ENCODE results near the gene ARL15.

Gene ARL15

DNA sequence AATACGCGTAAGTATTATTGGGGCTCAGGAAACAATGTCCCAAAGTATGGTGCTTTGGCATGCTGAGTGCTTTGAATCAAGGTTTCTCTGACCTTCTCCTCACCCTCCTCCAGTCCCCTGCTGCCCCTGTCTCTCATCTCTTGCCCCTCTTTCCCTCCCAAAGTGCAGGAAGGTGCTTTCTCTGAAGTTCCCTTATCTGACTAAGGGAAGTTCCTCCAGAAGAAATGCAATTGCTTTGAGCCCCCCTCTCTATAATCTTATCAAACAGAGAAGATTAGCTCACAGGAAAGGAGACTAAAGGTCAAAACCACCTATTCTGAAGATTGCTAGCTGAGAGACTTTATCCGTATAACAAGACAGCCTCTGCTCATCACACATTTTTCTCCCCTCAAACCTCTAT lies 288.1 kb downstream of the ARL15 start:
- no peak overlapping the region for H2BK15ac ChIP-seq (ENCODE audit: low read length)
- H3K4me3 ChIP-seq (ENCODE audit: low read length in 2 of 2) = no peak overlapping the region
- no peak overlapping the region for H3K23ac ChIP-seq (ENCODE audit: low read depth, low read length, poor library complexity)
- H2AFZ ChIP-seq (ENCODE audit: low read length) = peak overlapping the region; percentile 8
- H3K27me3 ChIP-seq (ENCODE audit: control insufficient read depth in 3 of 3, insufficient read depth in 3 of 3, low read depth in 1 of 3, low read length in 3 of 3) = no peaks in the 10 kb centered on the region
- peaks cover 7 to 33% of the 10 kb centered on the region in 2 donors for H3K4me1 ChIP-seq (ENCODE audit: control insufficient read depth in 2 of 2, insufficient read depth in 1 of 2, low read depth in 1 of 2, low read length in 2 of 2)
- H3K9me3 ChIP-seq (replicated peaks in 1 of 2; ENCODE audit: control insufficient read depth in 2 of 2, insufficient read depth in 1 of 2, low read depth in 1 of 2, low read length in 2 of 2) = peaks cover 0 to 5% of the 10 kb centered on the region in 2 donors
- H2BK5ac ChIP-seq (ENCODE audit: low read length) = no peak overlapping the region
- H2AK5ac ChIP-seq (ENCODE audit: low read depth, low read length) = no peak overlapping the region
- H2BK120ac ChIP-seq (ENCODE audit: low read depth, low read length) = no peak overlapping the region
- no peak overlapping the region for H3K4me2 ChIP-seq (ENCODE audit: insufficient read depth, low read length, poor library complexity, severe bottlenecking)
- no CpG with 5 or more reads among the region's 3 CpGs for WGBS, 2 donors (ENCODE audit: extremely low coverage in 2 of 2, insufficient read length in 2 of 2, insufficient replicate concordance in 1 of 2)
- H3K27ac ChIP-seq (replicated peaks; ENCODE audit: low read length) = no peak overlapping the region
- H3K4ac ChIP-seq (ENCODE audit: low read length) = no peak overlapping the region
- no peaks in the 10 kb centered on the region for H3K79me1 ChIP-seq (ENCODE audit: low read depth, low read length)
- H2BK12ac ChIP-seq (ENCODE audit: low read length) = no peak overlapping the region
- H3K14ac ChIP-seq (ENCODE audit: low read length) = no peak overlapping the region
- DNase-seq (ENCODE audit: low spot score) = no peak
- H3K18ac ChIP-seq (ENCODE audit: low read length) = no peak overlapping the region
- H4K8ac ChIP-seq (ENCODE audit: low read depth, low read length) = no peak overlapping the region
- H3K9ac ChIP-seq (ENCODE audit: low read depth, low read length, poor library complexity) = no peak overlapping the region
- no peak overlapping the region for H4K91ac ChIP-seq (ENCODE audit: low read depth, low read length, poor library complexity)
- H3K36me3 ChIP-seq (replicated peaks in 1 of 2; ENCODE audit: control insufficient read depth in 2 of 2, insufficient read depth in 2 of 2, low read length in 2 of 2) = no peaks in the 10 kb centered on the region

DNA sequence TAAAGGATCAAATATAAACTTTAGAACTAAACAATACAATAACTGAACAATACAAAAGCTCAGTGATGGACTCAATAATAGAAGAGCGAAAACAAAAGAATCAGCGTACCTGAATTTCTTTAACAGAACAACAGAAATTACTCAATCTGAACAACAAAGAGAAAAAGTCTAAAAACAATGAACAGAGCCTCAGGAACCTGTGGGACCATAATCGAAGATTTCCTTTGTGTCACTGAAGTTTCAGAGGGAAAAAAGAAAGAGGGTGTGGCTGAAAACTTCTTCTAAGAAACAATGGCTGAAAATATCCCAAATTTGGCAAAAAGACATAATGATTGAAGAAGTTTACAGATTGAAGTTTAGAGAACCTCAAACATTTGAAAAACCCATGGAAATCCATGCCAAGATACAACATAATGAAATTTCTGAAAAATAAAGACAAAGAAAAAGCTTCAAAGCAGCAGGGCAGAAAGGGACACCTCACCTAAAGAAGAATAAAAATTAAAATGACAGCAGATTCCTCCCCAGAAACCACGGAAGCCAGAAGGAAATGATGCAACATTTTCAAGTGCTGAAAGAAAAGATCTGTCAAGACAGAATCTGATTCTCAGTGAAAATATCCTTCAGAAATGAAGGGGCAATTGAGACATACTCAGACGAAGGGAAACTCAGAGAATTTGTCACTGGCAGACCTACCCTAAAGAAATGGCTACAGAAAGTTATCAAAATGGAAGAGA lies 288.8 kb downstream of the ARL15 start:
- H4K91ac ChIP-seq (ENCODE audit: low read depth, low read length, poor library complexity) = no peak overlapping the region
- H3K14ac ChIP-seq (ENCODE audit: low read length) = no peak overlapping the region
- H4K8ac ChIP-seq (ENCODE audit: low read depth, low read length) = no peak overlapping the region
- peaks cover 0 to 5% of the 10 kb centered on the region in 2 donors for H3K9me3 ChIP-seq (replicated peaks in 1 of 2; ENCODE audit: control insufficient read depth in 2 of 2, insufficient read depth in 1 of 2, low read depth in 1 of 2, low read length in 2 of 2)
- no peaks in the 10 kb centered on the region for H3K27me3 ChIP-seq (ENCODE audit: control insufficient read depth in 3 of 3, insufficient read depth in 3 of 3, low read depth in 1 of 3, low read length in 3 of 3)
- no peaks in the 10 kb centered on the region for H3K79me1 ChIP-seq (ENCODE audit: low read depth, low read length)
- H3K4me2 ChIP-seq (ENCODE audit: insufficient read depth, low read length, poor library complexity, severe bottlenecking) = no peak overlapping the region
- H3K36me3 ChIP-seq (replicated peaks in 1 of 2; ENCODE audit: control insufficient read depth in 2 of 2, insufficient read depth in 2 of 2, low read length in 2 of 2) = no peaks in the 10 kb centered on the region
- H2BK120ac ChIP-seq (ENCODE audit: low read depth, low read length) = no peak overlapping the region
- no peak overlapping the region for H3K27ac ChIP-seq (replicated peaks; ENCODE audit: low read length)
- H3K4me3 ChIP-seq (ENCODE audit: low read length in 2 of 2) = no peak overlapping the region
- peak overlapping the region; percentile 8 for H2AFZ ChIP-seq (ENCODE audit: low read length)
- no peak overlapping the region for H2BK12ac ChIP-seq (ENCODE audit: low read length)
- H2AK5ac ChIP-seq (ENCODE audit: low read depth, low read length) = no peak overlapping the region
- WGBS, 2 donors (ENCODE audit: extremely low coverage in 2 of 2, insufficient read length in 2 of 2, insufficient replicate concordance in 1 of 2) = no CpG with 5 or more reads among the region's 5 CpGs
- H3K9ac ChIP-seq (ENCODE audit: low read depth, low read length, poor library complexity) = no peak overlapping the region
- H3K23ac ChIP-seq (ENCODE audit: low read depth, low read length, poor library complexity) = no peak overlapping the region
- H2BK5ac ChIP-seq (ENCODE audit: low read length) = no peak overlapping the region
- H2BK15ac ChIP-seq (ENCODE audit: low read length) = no peak overlapping the region
- no peak for DNase-seq (ENCODE audit: low spot score)
- no peak overlapping the region for H3K4ac ChIP-seq (ENCODE audit: low read length)
- peaks cover 12 to 38% of the 10 kb centered on the region in 2 donors for H3K4me1 ChIP-seq (ENCODE audit: control insufficient read depth in 2 of 2, insufficient read depth in 1 of 2, low read depth in 1 of 2, low read length in 2 of 2)
- H3K18ac ChIP-seq (ENCODE audit: low read length) = no peak overlapping the region

DNA sequence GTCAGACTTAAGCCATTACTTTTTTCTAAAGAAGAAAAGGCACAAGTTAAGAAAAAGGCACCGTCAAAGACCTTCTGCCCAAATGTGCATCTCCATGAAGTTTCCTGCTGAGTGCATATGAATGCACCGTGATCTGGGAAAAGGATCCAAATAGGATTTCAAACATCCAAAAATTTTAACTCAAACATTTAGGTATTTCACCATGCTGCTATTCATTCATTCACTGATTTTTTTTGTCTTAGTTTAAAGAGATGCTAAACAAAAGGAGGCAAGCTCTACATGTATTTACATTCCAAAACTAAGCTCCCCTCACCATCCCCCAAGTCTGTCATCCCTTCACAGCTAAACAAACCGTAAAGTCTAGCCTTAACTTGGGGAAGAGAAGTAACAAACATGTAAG lies 291.9 kb downstream of the ARL15 start:
- Histone ChIP-seq H4K91ac (ENCODE audit: low read depth, low read length, poor library complexity) (no peak overlapping the region), H3K4me1 (ENCODE audit: control insufficient read depth in 2 of 2, insufficient read depth in 1 of 2, low read depth in 1 of 2, low read length in 2 of 2) (peaks cover 16 to 40% of the 10 kb centered on the region in 2 donors), H3K79me1 (ENCODE audit: low read depth, low read length) (no peaks in the 10 kb centered on the region), H3K4me2 (ENCODE audit: insufficient read depth, low read length, poor library complexity, severe bottlenecking) (no peak overlapping the region), H3K18ac (ENCODE audit: low read length) (no peak overlapping the region), H3K9me3 (replicated peaks in 1 of 2; ENCODE audit: control insufficient read depth in 2 of 2, insufficient read depth in 1 of 2, low read depth in 1 of 2, low read length in 2 of 2) (peaks cover 2 to 14% of the 10 kb centered on the region in 2 donors), H3K23ac (ENCODE audit: low read depth, low read length, poor library complexity) (no peak overlapping the region), H2AFZ (ENCODE audit: low read length) (peak overlapping the region; percentile 5), H3K4ac (ENCODE audit: low read length) (no peak overlapping the region), H3K36me3 (replicated peaks in 1 of 2; ENCODE audit: control insufficient read depth in 2 of 2, insufficient read depth in 2 of 2, low read length in 2 of 2) (no peaks in the 10 kb centered on the region), H3K14ac (ENCODE audit: low read length) (no peak overlapping the region), H2BK12ac (ENCODE audit: low read length) (no peak overlapping the region), H3K4me3 (ENCODE audit: low read length in 2 of 2) (no peak overlapping the region), H2BK5ac (ENCODE audit: low read length) (no peak overlapping the region), H2AK5ac (ENCODE audit: low read depth, low read length) (no peak overlapping the region), H3K27me3 (ENCODE audit: control insufficient read depth in 3 of 3, insufficient read depth in 3 of 3, low read depth in 1 of 3, low read length in 3 of 3) (no peaks in the 10 kb centered on the region), H3K27ac (replicated peaks; ENCODE audit: low read length) (peak overlapping the region; percentile 73), H3K9ac (ENCODE audit: low read depth, low read length, poor library complexity) (no peak overlapping the region), H2BK15ac (ENCODE audit: low read length) (no peak overlapping the region), H2BK120ac (ENCODE audit: low read depth, low read length) (no peak overlapping the region), H4K8ac (ENCODE audit: low read depth, low read length) (no peak overlapping the region)
- no CpG with 5 or more reads among the region's 3 CpGs for WGBS, 2 donors (ENCODE audit: extremely low coverage in 2 of 2, insufficient read length in 2 of 2, insufficient replicate concordance in 1 of 2)
- DNase-seq (ENCODE audit: low spot score) = peak; percentile 51

DNA sequence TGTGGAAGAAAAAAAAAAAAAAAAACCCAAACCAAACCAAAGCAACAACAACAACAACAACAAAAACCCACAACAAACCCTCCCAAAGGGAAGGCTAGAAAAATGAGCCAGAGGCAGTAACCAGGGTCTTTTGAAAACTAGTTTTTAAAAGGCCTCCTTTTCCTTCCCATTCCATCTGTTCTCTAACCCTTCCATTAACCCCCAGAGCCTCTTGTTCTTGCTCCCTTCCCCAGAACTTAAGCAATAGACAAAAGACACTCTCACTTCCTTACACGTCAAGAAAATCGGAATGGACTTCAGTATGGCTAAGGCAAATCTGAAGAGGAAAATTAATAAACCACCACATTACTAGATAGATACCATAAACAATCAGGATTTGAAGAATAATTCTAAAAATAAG lies 292.8 kb downstream of the ARL15 start:
- Histone ChIP-seq H2BK5ac (ENCODE audit: low read length) (no peak overlapping the region), H4K8ac (ENCODE audit: low read depth, low read length) (no peak overlapping the region), H3K4me2 (ENCODE audit: insufficient read depth, low read length, poor library complexity, severe bottlenecking) (peak overlapping the region; percentile 28), H3K4me3 (ENCODE audit: low read length in 2 of 2) (no peak overlapping the region), H3K4ac (ENCODE audit: low read length) (no peak overlapping the region), H3K9ac (ENCODE audit: low read depth, low read length, poor library complexity) (no peak overlapping the region), H2BK15ac (ENCODE audit: low read length) (no peak overlapping the region), H3K36me3 (replicated peaks in 1 of 2; ENCODE audit: control insufficient read depth in 2 of 2, insufficient read depth in 2 of 2, low read length in 2 of 2) (no peaks in the 10 kb centered on the region), H3K23ac (ENCODE audit: low read depth, low read length, poor library complexity) (no peak overlapping the region), H3K27ac (replicated peaks; ENCODE audit: low read length) (peak overlapping the region; percentile 81), H2BK120ac (ENCODE audit: low read depth, low read length) (no peak overlapping the region), H3K18ac (ENCODE audit: low read length) (no peak overlapping the region), H2BK12ac (ENCODE audit: low read length) (no peak overlapping the region), H3K9me3 (replicated peaks in 1 of 2; ENCODE audit: control insufficient read depth in 2 of 2, insufficient read depth in 1 of 2, low read depth in 1 of 2, low read length in 2 of 2) (peaks cover 2 to 18% of the 10 kb centered on the region in 2 donors), H2AFZ (ENCODE audit: low read length) (no peak overlapping the region), H3K14ac (ENCODE audit: low read length) (no peak overlapping the region), H3K27me3 (ENCODE audit: control insufficient read depth in 3 of 3, insufficient read depth in 3 of 3, low read depth in 1 of 3, low read length in 3 of 3) (no peaks in the 10 kb centered on the region), H3K4me1 (ENCODE audit: control insufficient read depth in 2 of 2, insufficient read depth in 1 of 2, low read depth in 1 of 2, low read length in 2 of 2) (peaks cover 16 to 40% of the 10 kb centered on the region in 2 donors), H4K91ac (ENCODE audit: low read depth, low read length, poor library complexity) (no peak overlapping the region), H2AK5ac (ENCODE audit: low read depth, low read length) (no peak overlapping the region), H3K79me1 (ENCODE audit: low read depth, low read length) (no peaks in the 10 kb centered on the region)
- no peak for DNase-seq (ENCODE audit: low spot score)
- WGBS, 2 donors (ENCODE audit: extremely low coverage in 2 of 2, insufficient read length in 2 of 2, insufficient replicate concordance in 1 of 2) = no CpG with 5 or more reads among the region's 2 CpGs

Data from neuronal stem cell (in vitro differentiated cells).